H1 (cell line): ENCODE measurements around the gene TXNDC12. TPM values are rescaled to one million over a fixed set of nuclear protein-coding genes. Genes with fewer than 3 reads are reported as not detected.

Experiments
- CTCF ChIA-PET: fragments of 300-600 bp; sonication (Branson Sonifier 250); formaldehyde crosslinking; loops from one replicate; lab custom pipeline; 2021; ENCODE audit not compliant: partially characterized antibody; lab: Charles Lee
- POLR2A ChIA-PET: fragments of 300-600 bp; sonication (Branson Sonifier 250); formaldehyde crosslinking; loops from one replicate; lab custom pipeline; 2021; ENCODE audit warnings: inconsistent platforms; ENCODE audit not compliant: partially characterized antibody; lab: Charles Lee
- DNase-seq, 2 experiments: peaks; one replicate each; pipeline versions ENCODE4 v3.0.0 to v3.0.0-alpha.2; 2010 to 2022; ENCODE audit warnings: low spot score in 2 of 2, low read depth in 1 of 2, mixed read lengths in 1 of 2
- FAIRE-seq: peaks from 2 replicates; lab custom pipeline; 2011; peaks lifted over from hg19 to GRCh38; lab: Jason Lieb, UNC
- H2AFZ ChIP-seq: 2 replicates; pipeline ENCODE4 v1.8.1; 2012; ENCODE audit warnings: low read length, inconsistent platforms
- H2AK5ac ChIP-seq: 2 replicates; pipeline ENCODE4 v1.6.1; 2013; ENCODE audit warnings: low read depth, low read length
- H2BK120ac ChIP-seq: replicated peaks from 2 replicates; pipeline ENCODE3; 2013; ENCODE audit warnings: low read depth, low read length, inconsistent platforms
- H2BK12ac ChIP-seq: 2 replicates; pipeline ENCODE4 v1.6.1; 2013; ENCODE audit warnings: low read depth, low read length
- H2BK15ac ChIP-seq: 2 replicates; pipeline ENCODE4 v1.6.1; 2013; ENCODE audit warnings: low read length
- H2BK20ac ChIP-seq: 2 replicates; pipeline ENCODE4 v1.6.1; 2013; ENCODE audit warnings: low read length
- H2BK5ac ChIP-seq: 2 replicates; pipeline ENCODE4 v1.6.1; 2013; ENCODE audit warnings: low read depth, low read length
- H3K14ac ChIP-seq: 2 replicates; pipeline ENCODE4 v1.6.1; 2013; ENCODE audit warnings: inconsistent platforms; ENCODE audit not compliant: insufficient read length
- H3K18ac ChIP-seq: 2 replicates; pipeline ENCODE4 v1.6.1; 2013; ENCODE audit warnings: low read length; ENCODE audit errors: extremely low read depth
- H3K23ac ChIP-seq: 2 replicates; pipeline ENCODE4 v1.6.1; 2013; ENCODE audit warnings: inconsistent platforms; ENCODE audit not compliant: insufficient read length
- H3K23me2 ChIP-seq: 2 replicates; pipeline ENCODE4 v1.6.1; 2013; ENCODE audit warnings: low read depth, low read length
- H3K27ac ChIP-seq: 2 replicates; pipeline ENCODE4 v1.6.1; 2011; ENCODE audit warnings: low read depth, low read length, inconsistent platforms
- H3K27me3 ChIP-seq, 4 experiments: replicated peaks in 1 of 4; 1 replicate in 1 of 4; 2 replicates in 3 of 4; pipeline versions ENCODE4 v1.6.1 to v1.8.1; 2011 to 2013; ENCODE audit warnings: low read length in 3 of 4, mild to moderate bottlenecking in 3 of 4, inconsistent platforms in 2 of 4, mixed read lengths in 2 of 4, moderate library complexity in 1 of 4; ENCODE audit not compliant: control insufficient read depth in 3 of 4, insufficient read depth in 3 of 4; ENCODE audit errors: extremely low read depth in 1 of 4
- H3K36me3 ChIP-seq, 4 experiments: 2 replicates each; pipeline versions ENCODE4 v1.6.1 to v1.8.1; 2011 to 2013; ENCODE audit warnings: mild to moderate bottlenecking in 4 of 4, low read length in 3 of 4, moderate library complexity in 2 of 4, control low read depth in 1 of 4, inconsistent platforms in 1 of 4; ENCODE audit not compliant: insufficient read depth in 4 of 4, control insufficient read depth in 2 of 4
- H3K4ac ChIP-seq: replicated peaks from 2 replicates; pipeline ENCODE3; 2013; ENCODE audit warnings: low read length, low read depth, mixed read lengths, inconsistent platforms; ENCODE audit not compliant: insufficient read length
- H3K4me1 ChIP-seq, 4 experiments: replicated peaks in 1 of 4; 1 replicate in 1 of 4; 2 replicates in 3 of 4; pipeline versions ENCODE4 v1.6.1 to v1.8.1; 2011 to 2013; ENCODE audit warnings: low read length in 3 of 4, inconsistent platforms in 2 of 4, mixed read lengths in 1 of 4; ENCODE audit not compliant: insufficient read depth in 4 of 4, control insufficient read depth in 3 of 4
- H3K4me2 ChIP-seq, 2 experiments: 2 replicates each; pipeline versions ENCODE4 v1.6.1 to v1.8.1; 2011 to 2013; ENCODE audit warnings: low read depth in 2 of 2, low read length in 2 of 2, control low read depth in 1 of 2, inconsistent platforms in 1 of 2, mild to moderate bottlenecking in 1 of 2; ENCODE audit not compliant: insufficient read depth in 1 of 2
- H3K4me3 ChIP-seq, 4 experiments: fragments of 200-600, 300-600 bp in 1 of 4; sonication (generic), shearing (Covaris generic), sonication (Bioruptor Twin) in 1 of 4; 2 replicates each; pipeline versions ENCODE4 v1.5.1 to v1.8.1; 2011 to 2016; ENCODE audit warnings: low read length in 4 of 4, low read depth in 3 of 4, control low read depth in 2 of 4, inconsistent platforms in 2 of 4, mild to moderate bottlenecking in 2 of 4, mixed read lengths in 1 of 4, moderate library complexity in 1 of 4; ENCODE audit not compliant: insufficient read depth in 2 of 4; ENCODE audit errors: extremely low read depth in 1 of 4
- H3K56ac ChIP-seq: replicated peaks from 2 replicates; pipeline ENCODE3; 2013; ENCODE audit warnings: low read depth, mild to moderate bottlenecking, mixed read lengths, low read length, inconsistent platforms; ENCODE audit not compliant: insufficient read length
- H3K79me1 ChIP-seq: 2 replicates; pipeline ENCODE4 v1.6.1; 2013; ENCODE audit warnings: low read depth, low read length, control low read depth
- H3K79me2 ChIP-seq, 2 experiments: 2 replicates each; pipeline versions ENCODE4 v1.6.1 to v1.8.1; 2012 to 2013; ENCODE audit warnings: low read length in 2 of 2, mild to moderate bottlenecking in 2 of 2, inconsistent platforms in 1 of 2; ENCODE audit not compliant: insufficient read depth in 2 of 2, control insufficient read depth in 1 of 2
- H3K9ac ChIP-seq, 4 experiments: replicated peaks in 1 of 4; 1 replicate in 1 of 4; 2 replicates in 3 of 4; pipeline versions ENCODE4 v1.6.1 to v1.8.1; 2011 to 2013; ENCODE audit warnings: low read depth in 3 of 4, low read length in 3 of 4, control low read depth in 2 of 4, mild to moderate bottlenecking in 2 of 4, moderate library complexity in 2 of 4, inconsistent platforms in 1 of 4; ENCODE audit errors: extremely low read depth in 1 of 4
- H3K9me3 ChIP-seq, 2 experiments: 2 replicates each; pipeline versions ENCODE4 v1.6.1 to v1.8.1; 2012 to 2013; ENCODE audit warnings: mild to moderate bottlenecking in 2 of 2, moderate library complexity in 2 of 2, control low read depth in 1 of 2, inconsistent platforms in 1 of 2, low read depth in 1 of 2, low read length in 1 of 2, mixed read lengths in 1 of 2; ENCODE audit not compliant: insufficient read depth in 2 of 2
- H4K20me1 ChIP-seq, 2 experiments: replicated peaks in 1 of 2; 2 replicates each; pipeline versions ENCODE3 to v1.8.1; 2011 to 2013; ENCODE audit warnings: inconsistent platforms in 2 of 2, low read length in 2 of 2, mild to moderate bottlenecking in 1 of 2; ENCODE audit not compliant: insufficient read depth in 2 of 2, control insufficient read depth in 1 of 2
- H4K5ac ChIP-seq: 2 replicates; pipeline ENCODE4 v1.6.1; 2013; ENCODE audit warnings: low read length, low read depth, mixed read lengths, inconsistent platforms; ENCODE audit not compliant: insufficient read length
- H4K8ac ChIP-seq: 2 replicates; pipeline ENCODE4 v1.8.0; 2013; ENCODE audit warnings: mild to moderate bottlenecking, moderate library complexity, low read length, inconsistent platforms; ENCODE audit not compliant: insufficient read depth; ENCODE audit errors: extremely low read depth
- H4K91ac ChIP-seq: replicated peaks from 2 replicates; pipeline ENCODE3; 2013; ENCODE audit warnings: low read length, mixed read lengths, inconsistent platforms; ENCODE audit not compliant: insufficient read length
- CEBPB ChIP-seq: IDR thresholded peaks from 2 replicates; pipeline ENCODE4 v1.6.1; 2012; ENCODE audit warnings: low read depth, low read length
- CHD1 ChIP-seq: IDR thresholded peaks from 2 replicates; pipeline ENCODE4 v1.6.1; 2012; ENCODE audit warnings: low read depth, low read length, improper control_type of control experiment
- CREB1 ChIP-seq: IDR thresholded peaks from 2 replicates; pipeline ENCODE4 v1.6.1; 2012; ENCODE audit warnings: inconsistent platforms
- CTBP2 ChIP-seq: IDR thresholded peaks from 2 replicates; pipeline ENCODE4 v1.7.0; 2011; ENCODE audit warnings: borderline replicate concordance, mild to moderate bottlenecking, moderate library complexity, mixed read lengths, low read length; ENCODE audit not compliant: insufficient read depth, insufficient read length
- JUN ChIP-seq: IDR thresholded peaks from 2 replicates; pipeline ENCODE4 v1.6.1; 2011; ENCODE audit warnings: low read depth, mild to moderate bottlenecking, improper control_type of control experiment, low read length
- KDM5A ChIP-seq: fragments of 200-600 bp; IDR thresholded peaks from 2 replicates; pipeline ENCODE4 v1.7.1; 2012; ENCODE audit warnings: mild to moderate bottlenecking, low read length, inconsistent platforms, mixed read lengths
- MAFK ChIP-seq: IDR thresholded peaks from 2 replicates; pipeline ENCODE4 v1.6.1; 2012; ENCODE audit warnings: low read depth, mild to moderate bottlenecking, improper control_type of control experiment, low read length
- MAX ChIP-seq: IDR thresholded peaks from 2 replicates; pipeline ENCODE4 v1.6.1; 2012; ENCODE audit warnings: inconsistent platforms
- PHF8 ChIP-seq: fragments of 200-600 bp; sonication (generic); conservative IDR thresholded peaks from 2 replicates; pipeline ENCODE4 v1.7.1; 2012; ENCODE audit warnings: low read depth, mild to moderate bottlenecking, inconsistent platforms, low read length, moderate library complexity
- POLR2A ChIP-seq, 2 experiments: IDR thresholded peaks; 1 replicate in 1 of 2; 2 replicates in 1 of 2; pipeline ENCODE4 v1.6.1; 2011; ENCODE audit warnings: low read depth in 2 of 2, low read length in 2 of 2, mild to moderate bottlenecking in 2 of 2; ENCODE audit errors: control extremely low read depth in 1 of 2
- RXRA ChIP-seq: IDR thresholded peaks from 2 replicates; pipeline ENCODE4 v1.6.1; 2011; ENCODE audit warnings: low read depth, mild to moderate bottlenecking, low read length, moderate library complexity; ENCODE audit not compliant: insufficient read depth
- SP2 ChIP-seq: IDR thresholded peaks from 2 replicates; pipeline ENCODE4 v1.6.1; 2012; ENCODE audit warnings: mild to moderate bottlenecking, low read length, inconsistent platforms
- TAF7 ChIP-seq: optimal IDR thresholded peaks from 2 replicates; pipeline ENCODE3; 2011; ENCODE audit warnings: low read depth, mild to moderate bottlenecking, inconsistent platforms, low read length, moderate library complexity, borderline replicate concordance
- TEAD4 ChIP-seq: IDR thresholded peaks from 2 replicates; pipeline ENCODE4 v1.6.1; 2012; ENCODE audit warnings: low read depth, low read length, inconsistent platforms, mixed read lengths
- WGBS, 2 experiments: shearing (Covaris generic) in 1 of 2; methylation state at CpG; one replicate each; pipeline versions ENCODE4 v1.1.6 to v1.1.7; 2013 to 2015; ENCODE audit warnings: low lambda C conversion rate in 2 of 2, mixed read lengths in 2 of 2, inconsistent platforms in 1 of 2, low coverage in 1 of 2, missing lambda C conversion rate in 1 of 2; ENCODE audit not compliant: insufficient replicate concordance in 2 of 2, insufficient coverage in 1 of 2, insufficient read length in 1 of 2; ENCODE audit errors: extremely low coverage in 1 of 2, missing lambda C conversion rate in 1 of 2; 5-methylcytosine and 5-hydroxymethylcytosine counted together
- polyA plus RNA-seq, 7 experiments: library from polyadenylated mRNA; depleted of rRNA in 3 of 7; stranded (reverse) in 5 of 7; unstranded in 2 of 7; fragments of >200 nt in 5 of 7; fragments of 200-250 nt in 2 of 7; gene quantifications; 1 replicate in 5 of 7; 2 replicates in 1 of 7; 4 replicates in 1 of 7; pipeline versions ENCODE4 v1.2.1 to v1.2.3, GENCODE V29; 2011 to 2013; ENCODE audit warnings: missing spikeins in 2 of 7, mixed read lengths in 2 of 7
- total RNA-seq: library from RNA; stranded (reverse); fragmentation: NEBNext Ultra II Directional; extraction: Animal tissue kit (Norgen Biotek cat#: 25700); gene quantifications from 2 replicates; pipeline ENCODE4 v1.2.1, GENCODE V29; 2021

Gene TXNDC12
- total and polyA plus RNA-seq, 2 of the 8 experiments (the other 6 are each of a cell fraction or from before 2014, with no cell fraction given) = 35.2 to 89.8 TPM

GRCh38 chr1:52098139-52098871 is 43.3 kb upstream of the TXNDC12 start:
- Histone ChIP-seq H4K91ac (no peak overlapping the region), H4K5ac (no peak overlapping the region), H3K4ac (no peak overlapping the region), H3K4me1 (no peaks in the 10 kb centered on the region), H3K23ac (no peak overlapping the region), H3K9ac (no peak overlapping the region), H2BK120ac (no peak overlapping the region), H3K27me3 (no peaks in the 10 kb centered on the region), H3K36me3 (no peaks in the 10 kb centered on the region), H3K56ac (no peak overlapping the region), H3K4me2 (no peak overlapping the region), H3K9me3 (no peaks in the 10 kb centered on the region), H3K14ac (no peak overlapping the region), H2AK5ac (no peak overlapping the region), H4K8ac (no peak overlapping the region), H3K4me3 (no peak overlapping the region), H3K18ac (no peak overlapping the region), H2BK20ac (no peak overlapping the region), H4K20me1 (peaks cover 0 to 2% of the 10 kb centered on the region in 2 experiments), H3K79me1 (no peaks in the 10 kb centered on the region), H3K27ac (no peak overlapping the region), H3K79me2 (no peaks in the 10 kb centered on the region), H2BK15ac (no peak overlapping the region), H3K23me2 (no peaks in the 10 kb centered on the region), H2BK5ac (no peak overlapping the region), H2AFZ (no peak overlapping the region), H2BK12ac (no peak overlapping the region)
- CTCF ChIA-PET = interaction anchor here (1.5 kb wide), 1 partner anchor 30 kb away, joined by 3 read pairs; no protein-coding TSS in a partner anchor
- POLR2A ChIA-PET = no interaction called here
- 89% methylated on average over 8 of the region's 8 CpGs; no CpG with 5 or more reads in 1 of the 2 experiments for WGBS, 2 experiments
- no peak for FAIRE-seq
- DNase-seq = peak in 1 of 2 experiments; percentile 33
- TF ChIP-seq TEAD4 = no peak
- no peak for TF ChIP-seq JUN
- no peak for TF ChIP-seq POLR2A (IDR thresholded peaks at IDR 0.05; ENCODE audit: control extremely low read depth in 1 of 2, low read depth in 2 of 2, low read length in 2 of 2)
- no peak for TF ChIP-seq MAX
- no peak for TF ChIP-seq TAF7
- no peak for TF ChIP-seq SP2
- no peak for TF ChIP-seq CEBPB
- TF ChIP-seq CHD1 = no peak
- no peak for TF ChIP-seq KDM5A
- TF ChIP-seq RXRA = no peak
- TF ChIP-seq CTBP2 = no peak
- no peak for TF ChIP-seq PHF8
- TF ChIP-seq CREB1 = no peak
- no peak for TF ChIP-seq MAFK
